Activated CD8-positive, alpha-beta memory T cell treated with anti-CD3 and anti-CD28 coated beads, Interleukin-2, amount 50 U/mL, for 48 hours (primary cell): ENCODE data around the gene PLA2G10.
"Not testable (repeated sequence)": the region's sequence is repeated elsewhere in the genome, so short reads cannot be mapped to it uniquely, and the experiment has no call there.

Experiments
- DNase-seq: peaks from one replicate; pipeline ENCODE4 v3.0.0-alpha.2; 2020

PLA2G10 gene, protein sequence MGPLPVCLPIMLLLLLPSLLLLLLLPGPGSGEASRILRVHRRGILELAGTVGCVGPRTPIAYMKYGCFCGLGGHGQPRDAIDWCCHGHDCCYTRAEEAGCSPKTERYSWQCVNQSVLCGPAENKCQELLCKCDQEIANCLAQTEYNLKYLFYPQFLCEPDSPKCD

DNA sequence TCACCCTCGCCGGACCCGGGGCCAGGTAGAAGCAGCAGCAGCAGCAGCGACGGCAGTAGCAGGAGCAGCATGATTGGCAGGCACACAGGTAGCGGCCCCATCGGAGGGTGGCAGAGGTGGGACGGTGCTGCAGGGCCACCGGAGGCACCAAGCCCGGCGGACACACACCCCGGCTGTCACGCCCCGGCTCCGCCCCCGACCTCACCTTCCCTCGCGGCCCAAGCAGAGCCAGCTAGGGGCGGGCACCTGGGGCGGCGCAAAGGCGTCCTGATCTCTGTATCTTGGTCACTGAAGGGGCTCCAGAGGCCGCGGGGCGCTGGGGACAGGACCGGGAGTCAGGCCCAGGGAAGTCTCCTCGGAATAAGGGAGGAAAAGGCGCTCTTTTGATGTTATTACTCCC lies at the start of gene PLA2G10:
Gene PLA2G10 (minus strand): TSS at position 180 of the 400 bp plus-strand sequence. CDS start 79 bp downstream, at position 101.
- not testable (repeated sequence) for DNase-seq

DNA sequence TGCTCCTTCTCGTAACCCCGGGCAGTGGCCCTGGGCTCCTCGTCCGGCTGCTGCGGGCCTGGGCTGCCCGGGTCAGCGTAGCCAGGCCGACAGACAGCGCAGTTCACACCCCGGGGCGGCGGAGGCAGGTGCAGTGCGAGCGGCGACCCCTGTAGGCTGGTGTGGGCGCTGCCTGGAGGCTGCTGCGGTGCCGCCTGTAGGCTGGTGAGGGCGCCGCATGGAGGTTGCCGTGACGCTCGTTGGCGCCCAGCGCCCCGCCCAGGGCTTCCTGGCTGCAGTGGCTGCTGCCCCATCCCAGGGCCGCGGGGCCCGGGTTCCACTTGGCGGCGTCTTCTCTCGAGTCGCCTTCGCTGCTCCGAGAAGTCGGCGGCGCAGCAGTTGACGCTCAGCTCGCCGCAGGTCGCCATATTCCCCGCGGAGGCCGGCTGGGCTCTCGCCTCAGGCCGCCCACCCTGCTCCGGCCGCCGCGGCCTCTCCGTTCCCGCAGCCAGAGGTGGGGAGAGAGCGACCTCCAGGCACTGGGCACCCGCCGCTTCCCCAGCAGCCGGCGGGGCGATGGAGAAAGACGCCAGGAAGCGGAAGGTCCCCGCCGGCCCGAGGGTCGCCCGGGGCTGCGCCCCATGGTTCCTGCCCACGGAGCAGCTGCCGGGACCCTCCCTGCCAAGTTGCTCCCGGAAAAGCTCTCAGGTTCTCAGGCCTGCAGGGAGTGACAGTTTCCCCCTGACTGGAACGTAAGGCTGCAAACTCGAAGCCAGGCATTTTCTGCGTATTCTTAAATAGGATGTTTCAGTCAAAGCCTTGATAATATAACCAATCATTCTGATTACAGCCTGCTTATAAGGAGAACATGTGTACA lies 48.4 kb upstream of the PLA2G10 start, which contains the start of gene NPIPA2:
Gene NPIPA2 (plus strand): TSS at position 261 of the 856 bp plus-strand sequence. CDS start 5,533 bp downstream, outside the sequence.
- DNase-seq: not testable (repeated sequence)

DNA sequence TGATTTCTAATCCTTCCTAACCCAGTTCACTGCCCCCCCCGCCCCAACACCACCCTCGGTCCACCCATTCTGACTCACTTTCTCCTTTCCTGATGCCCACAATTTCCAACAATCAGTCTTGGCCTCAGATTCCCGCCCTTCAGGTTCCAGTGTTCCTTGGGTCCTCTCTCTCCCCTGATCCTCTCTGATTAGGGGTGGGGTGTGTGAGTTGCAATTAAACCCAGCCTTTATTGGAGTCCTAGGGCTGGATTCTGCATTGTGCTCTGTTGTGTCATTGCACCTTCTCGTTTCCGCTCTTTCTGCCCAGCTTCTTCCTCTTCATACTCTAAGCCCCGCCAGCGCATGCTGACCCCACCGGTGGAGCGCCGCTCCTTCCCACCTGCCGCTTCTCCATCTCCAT lies 47.7 kb upstream of the PLA2G10 start:
- not testable (repeated sequence) for DNase-seq

DNA sequence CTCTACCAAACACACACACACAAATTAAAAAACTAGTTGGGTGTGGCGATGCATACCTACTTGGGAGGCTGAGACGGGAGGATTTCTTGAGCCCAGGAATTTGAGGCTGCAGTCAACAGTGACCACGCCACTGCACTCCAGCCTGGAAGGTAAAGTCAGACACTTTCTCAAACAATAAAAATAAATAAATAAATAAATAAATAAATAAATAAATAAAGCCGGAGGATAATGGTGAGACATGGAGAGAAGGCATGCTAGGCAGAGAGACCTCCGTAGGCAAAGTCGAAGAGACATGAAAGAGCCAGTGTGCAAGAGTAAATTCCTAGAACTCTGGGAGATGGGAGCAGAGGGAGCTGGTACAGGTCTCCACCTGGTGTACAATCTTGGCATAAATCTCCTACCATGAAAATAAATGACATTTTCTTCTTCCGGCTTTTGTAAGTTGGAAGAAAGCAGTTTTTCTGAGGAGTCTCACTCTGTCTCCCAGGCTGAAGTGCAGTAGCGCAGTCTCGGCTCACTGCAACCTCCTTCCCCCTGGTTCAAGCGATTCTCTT lies 46.8 kb upstream of the PLA2G10 start:
- not testable (repeated sequence) for DNase-seq

DNA sequence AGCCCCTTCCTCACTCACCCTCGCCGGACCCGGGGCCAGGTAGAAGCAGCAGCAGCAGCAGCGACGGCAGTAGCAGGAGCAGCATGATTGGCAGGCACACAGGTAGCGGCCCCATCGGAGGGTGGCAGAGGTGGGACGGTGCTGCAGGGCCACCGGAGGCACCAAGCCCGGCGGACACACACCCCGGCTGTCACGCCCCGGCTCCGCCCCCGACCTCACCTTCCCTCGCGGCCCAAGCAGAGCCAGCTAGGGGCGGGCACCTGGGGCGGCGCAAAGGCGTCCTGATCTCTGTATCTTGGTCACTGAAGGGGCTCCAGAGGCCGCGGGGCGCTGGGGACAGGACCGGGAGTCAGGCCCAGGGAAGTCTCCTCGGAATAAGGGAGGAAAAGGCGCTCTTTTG lies 39.1 kb upstream of the PLA2G10 start:
- not testable (repeated sequence) for DNase-seq

DNA sequence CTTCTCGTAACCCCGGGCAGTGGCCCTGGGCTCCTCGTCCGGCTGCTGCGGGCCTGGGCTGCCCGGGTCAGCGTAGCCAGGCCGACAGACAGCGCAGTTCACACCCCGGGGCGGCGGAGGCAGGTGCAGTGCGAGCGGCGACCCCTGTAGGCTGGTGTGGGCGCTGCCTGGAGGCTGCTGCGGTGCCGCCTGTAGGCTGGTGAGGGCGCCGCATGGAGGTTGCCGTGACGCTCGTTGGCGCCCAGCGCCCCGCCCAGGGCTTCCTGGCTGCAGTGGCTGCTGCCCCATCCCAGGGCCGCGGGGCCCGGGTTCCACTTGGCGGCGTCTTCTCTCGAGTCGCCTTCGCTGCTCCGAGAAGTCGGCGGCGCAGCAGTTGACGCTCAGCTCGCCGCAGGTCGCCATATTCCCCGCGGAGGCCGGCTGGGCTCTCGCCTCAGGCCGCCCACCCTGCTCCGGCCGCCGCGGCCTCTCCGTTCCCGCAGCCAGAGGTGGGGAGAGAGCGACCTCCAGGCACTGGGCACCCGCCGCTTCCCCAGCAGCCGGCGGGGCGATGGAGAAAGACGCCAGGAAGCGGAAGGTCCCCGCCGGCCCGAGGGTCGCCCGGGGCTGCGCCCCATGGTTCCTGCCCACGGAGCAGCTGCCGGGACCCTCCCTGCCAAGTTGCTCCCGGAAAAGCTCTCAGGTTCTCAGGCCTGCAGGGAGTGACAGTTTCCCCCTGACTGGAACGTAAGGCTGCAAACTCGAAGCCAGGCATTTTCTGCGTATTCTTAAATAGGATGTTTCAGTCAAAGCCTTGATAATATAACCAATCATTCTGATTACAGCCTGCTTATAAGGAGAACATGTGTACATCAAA lies 9.3 kb upstream of the PLA2G10 start, which contains the start of gene NPIPA3:
Gene NPIPA3 (plus strand): TSS at position 256 of the 856 bp plus-strand sequence. CDS start 5,533 bp downstream, outside the sequence.
- not testable (repeated sequence) for DNase-seq

DNA sequence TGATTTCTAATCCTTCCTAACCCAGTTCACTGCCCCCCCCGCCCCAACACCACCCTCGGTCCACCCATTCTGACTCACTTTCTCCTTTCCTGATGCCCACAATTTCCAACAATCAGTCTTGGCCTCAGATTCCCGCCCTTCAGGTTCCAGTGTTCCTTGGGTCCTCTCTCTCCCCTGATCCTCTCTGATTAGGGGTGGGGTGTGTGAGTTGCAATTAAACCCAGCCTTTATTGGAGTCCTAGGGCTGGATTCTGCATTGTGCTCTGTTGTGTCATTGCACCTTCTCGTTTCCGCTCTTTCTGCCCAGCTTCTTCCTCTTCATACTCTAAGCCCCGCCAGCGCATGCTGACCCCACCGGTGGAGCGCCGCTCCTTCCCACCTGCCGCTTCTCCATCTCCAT lies 8.6 kb upstream of the PLA2G10 start:
- not testable (repeated sequence) for DNase-seq

DNA sequence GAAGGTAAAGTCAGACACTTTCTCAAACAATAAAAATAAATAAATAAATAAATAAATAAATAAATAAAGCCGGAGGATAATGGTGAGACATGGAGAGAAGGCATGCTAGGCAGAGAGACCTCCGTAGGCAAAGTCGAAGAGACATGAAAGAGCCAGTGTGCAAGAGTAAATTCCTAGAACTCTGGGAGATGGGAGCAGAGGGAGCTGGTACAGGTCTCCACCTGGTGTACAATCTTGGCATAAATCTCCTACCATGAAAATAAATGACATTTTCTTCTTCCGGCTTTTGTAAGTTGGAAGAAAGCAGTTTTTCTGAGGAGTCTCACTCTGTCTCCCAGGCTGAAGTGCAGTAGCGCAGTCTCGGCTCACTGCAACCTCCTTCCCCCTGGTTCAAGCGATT lies 7.8 kb upstream of the PLA2G10 start:
- not testable (repeated sequence) for DNase-seq

DNA sequence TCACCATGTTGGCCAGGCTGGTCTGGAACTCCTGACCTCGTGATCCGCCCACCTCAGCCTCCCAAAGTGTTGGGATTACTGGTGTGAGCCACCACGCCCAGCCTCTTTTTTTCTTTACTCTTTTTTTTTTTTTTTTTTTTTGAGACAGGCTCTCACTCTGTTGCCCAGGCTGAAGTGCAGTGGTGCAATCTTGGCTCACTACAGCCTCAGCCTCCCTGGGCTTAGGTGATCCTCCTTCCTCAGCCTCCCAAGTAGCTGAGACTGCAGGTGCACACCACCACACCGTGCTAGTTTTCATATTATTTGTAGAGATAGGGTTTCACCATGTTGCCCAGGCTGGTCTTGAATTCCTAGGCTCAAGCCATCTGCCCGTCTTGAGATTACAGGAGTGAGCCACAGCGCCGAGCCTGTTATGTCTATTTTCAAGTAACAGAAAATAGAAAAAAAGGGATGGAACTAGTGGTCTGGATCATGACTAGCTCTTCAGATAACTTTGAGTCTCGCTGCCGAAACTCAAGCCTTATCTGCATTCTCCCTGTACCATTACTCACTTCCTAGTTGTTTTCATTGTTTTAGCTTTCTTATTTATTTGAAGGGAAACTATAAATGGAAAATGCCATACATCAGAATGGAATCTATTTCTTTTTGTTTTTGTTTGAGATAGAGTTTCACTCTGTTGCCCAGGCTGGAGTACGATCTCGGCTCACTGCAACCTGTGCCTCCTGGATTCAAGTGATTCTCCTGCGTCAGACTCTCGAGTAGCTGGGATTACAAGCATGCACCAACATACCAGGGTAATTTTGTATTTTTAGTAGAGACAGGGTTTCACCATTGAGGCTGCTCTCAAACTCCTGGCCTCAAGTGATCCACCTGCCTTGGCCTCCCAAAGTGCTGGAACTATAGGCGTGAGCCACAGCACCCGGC lies 8.0 kb downstream of the PLA2G10 start:
- DNase-seq: not testable (repeated sequence)

DNA sequence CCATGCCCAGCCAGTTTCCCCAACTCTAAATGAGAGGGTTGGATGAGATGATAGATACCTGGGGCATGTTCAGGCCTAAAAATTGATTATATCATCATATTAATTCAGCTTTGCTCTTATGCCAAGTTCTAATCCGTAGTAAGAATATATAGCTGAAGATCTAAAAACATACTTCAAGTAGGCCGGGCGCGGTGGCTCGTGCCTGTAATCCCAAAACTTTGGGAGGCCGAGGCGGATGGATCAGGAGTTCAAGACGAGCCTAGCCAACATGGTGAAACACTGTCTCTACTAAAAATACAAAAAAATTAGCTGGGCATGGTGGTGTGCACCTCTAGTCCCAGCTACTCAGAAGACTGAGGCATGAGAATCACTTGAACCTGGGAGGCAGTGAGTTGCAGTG lies 12.0 kb downstream of the PLA2G10 start:
- no peak for DNase-seq

DNA sequence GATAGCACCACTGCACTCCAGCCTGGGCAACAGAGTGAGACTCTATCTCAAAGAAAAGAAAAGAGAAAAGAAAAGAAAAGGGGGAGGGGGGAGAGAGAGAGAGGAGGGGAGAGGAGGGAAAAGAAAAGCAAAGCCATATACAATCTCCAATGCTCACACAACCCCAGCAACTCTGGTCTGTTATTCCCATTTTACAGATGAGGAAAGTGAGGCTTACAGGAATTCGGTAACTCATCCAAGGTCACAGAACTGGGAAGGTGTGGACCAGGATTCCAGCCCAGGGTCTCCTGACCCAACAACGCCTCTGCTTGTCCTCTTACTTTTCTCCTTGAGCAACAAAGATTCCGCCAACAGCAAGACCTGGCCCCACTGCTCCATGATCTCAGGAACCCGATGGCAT lies 13.0 kb downstream of the PLA2G10 start:
- no peak for DNase-seq

DNA sequence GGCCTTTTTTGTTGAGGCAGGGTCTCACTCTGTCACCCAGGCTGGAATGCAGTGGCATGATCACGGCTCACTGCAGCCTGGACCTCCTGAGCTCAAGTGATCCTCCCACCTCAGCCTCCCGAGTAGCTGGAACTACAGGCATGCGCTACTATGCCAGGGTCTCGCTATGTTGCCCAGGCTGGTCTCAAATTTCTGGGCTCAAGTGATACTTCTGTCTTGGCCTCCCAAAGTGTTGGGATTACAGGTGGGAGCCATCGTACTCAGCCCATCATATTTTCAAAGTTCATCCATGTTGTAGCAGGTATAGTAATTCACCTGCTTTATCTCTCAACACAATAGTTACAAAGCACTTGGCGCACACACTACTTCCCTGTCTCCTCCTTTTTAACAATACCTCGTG lies 13.7 kb downstream of the PLA2G10 start:
- DNase-seq: not testable (repeated sequence)

DNA sequence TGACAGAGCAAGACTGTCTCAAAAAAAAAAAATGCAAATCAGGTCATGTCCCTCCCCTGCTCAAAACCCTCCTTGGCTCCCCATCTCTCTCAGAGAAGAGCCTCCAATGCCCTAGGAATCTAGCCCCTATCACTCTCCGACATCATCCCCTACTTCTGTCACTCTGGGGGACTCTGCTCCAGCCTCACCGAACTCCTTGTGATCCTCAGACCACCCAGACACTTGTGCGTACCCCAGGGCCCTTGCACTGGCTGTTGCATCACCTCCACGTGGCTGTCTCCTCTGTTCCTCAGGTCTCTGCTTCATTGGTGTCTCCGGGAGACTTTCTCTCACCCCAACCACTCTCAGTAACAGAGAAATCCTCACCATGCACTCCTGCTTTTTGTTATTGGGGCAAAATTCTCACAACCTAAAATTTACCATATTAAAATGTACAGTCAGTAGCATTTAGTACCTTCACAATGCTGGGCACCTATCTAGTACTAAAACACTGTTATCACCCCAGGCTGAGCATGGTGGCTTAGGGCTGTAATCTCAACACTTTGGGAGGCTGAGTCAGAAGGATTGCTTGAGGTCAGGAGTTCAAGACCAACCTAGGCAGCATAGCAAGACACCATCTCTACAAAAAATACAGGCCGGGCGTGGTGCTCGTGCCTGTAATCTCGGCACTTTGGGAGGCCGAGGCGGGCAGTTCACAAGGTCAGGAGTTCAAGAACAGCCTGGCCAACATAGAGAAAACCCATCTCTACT lies 15.2 kb downstream of the PLA2G10 start:
- no peak for DNase-seq

DNA sequence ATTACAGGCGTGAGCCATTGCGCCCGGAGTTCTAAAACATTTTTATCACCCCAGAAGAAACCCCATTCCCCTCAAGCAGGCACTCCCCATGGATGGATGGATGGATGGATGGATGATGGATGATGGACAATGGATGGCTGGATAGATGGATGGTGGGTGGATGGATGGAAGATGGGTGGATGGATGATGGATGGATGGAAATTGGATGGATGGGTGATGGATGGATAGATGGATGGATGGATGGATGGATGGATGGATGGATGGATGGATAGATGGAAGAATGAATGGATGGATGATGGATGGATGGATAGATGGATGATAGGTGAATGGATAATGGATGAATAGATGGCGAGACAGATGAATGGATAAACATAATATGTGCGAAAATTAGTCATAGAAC lies 16.5 kb downstream of the PLA2G10 start:
- DNase-seq: no peak

DNA sequence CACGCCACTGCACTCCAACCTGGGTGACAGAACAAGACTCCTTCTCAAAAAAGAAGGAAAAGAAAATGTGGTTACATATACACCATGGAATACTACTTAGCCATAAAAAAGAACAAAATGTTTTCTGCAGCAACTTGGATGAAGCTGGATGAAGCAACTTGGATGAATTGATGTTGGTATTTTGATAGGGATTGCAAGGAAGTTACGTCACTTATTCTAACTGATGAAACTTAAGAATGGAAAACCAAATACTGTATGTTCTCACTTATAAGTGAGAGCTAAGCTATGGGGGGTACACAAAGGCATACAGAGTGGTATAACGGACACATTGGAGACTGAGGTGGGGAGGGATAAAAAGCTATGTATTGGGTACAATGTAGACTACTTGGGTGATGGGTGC lies 17.5 kb downstream of the PLA2G10 start:
- DNase-seq: no peak

DNA sequence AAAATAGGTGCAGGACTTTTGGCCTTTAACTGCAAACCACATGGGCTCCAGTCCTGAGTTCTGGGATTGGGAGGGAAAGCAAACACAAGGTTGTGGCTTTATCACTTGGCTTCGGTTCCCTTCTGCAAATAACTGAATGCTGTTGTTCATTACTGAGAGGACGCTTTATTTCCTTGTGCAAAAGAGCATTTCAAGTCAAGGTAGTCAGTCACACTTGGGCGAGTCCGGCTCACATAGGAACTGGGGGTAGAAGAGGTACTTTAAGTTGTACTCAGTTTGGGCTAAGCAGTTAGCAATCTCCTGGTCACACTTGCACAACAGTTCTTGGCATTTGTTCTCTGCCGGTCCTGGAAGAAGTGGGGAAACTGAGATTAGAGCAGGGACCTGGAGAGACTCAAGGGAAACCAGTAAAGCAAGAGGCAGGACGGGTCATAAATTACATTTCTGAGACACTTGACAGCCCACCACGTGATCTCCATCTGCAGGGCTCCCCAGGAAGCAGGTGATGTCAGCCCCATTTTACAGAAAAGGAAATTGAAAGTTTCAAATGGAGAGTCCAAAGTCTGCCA lies 21.6 kb downstream of the PLA2G10 start:
- DNase-seq: no peak

DNA sequence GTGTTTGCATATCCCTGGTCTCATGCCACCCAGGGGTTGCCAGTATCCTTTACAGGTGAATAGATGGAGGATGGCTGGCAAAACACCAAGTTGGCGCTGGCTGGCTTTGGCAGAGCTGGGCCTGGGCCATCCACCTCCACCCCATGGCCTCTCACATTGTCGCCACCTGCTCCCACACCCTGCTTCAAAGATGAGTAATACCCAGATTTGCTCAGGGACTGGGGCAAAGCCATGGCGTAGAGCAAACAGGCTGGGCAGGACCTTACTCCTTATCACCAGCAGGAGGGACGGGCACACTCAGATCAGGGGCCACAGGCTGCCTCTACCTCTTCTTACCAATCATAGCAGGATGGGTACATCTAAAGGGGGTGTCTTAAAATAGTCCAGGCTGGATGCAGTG lies 24.3 kb downstream of the PLA2G10 start:
- DNase-seq: no peak

DNA sequence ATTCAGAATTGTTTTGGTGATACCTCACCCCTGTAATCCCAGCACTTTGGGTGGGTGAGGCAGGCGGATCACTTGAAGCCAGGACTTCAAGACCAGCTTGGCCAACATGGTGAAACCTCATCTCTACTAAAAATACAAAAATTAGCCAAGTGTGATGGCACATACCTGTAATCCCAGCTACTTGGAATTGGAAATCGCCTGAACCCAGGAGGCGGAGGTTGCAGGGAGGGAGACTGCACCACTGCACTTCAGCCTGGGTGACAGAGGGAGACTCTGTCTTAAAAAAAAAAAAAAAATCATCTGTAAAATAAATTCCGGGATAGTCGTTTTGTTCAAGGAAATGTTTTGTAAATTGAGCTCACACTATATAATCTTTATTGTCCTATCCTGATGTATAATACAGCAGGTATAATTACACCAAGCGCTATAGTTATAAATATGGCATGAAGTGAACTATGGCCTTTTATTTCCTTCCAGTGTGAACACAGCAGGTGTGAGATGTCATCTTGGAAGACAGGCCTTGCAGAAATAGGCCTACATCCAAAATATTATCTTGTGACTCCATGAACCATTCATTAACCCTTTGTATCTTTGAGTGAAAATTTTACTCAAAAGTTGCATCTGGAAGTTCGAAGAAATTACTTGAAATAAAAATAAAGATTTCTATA lies 25.4 kb downstream of the PLA2G10 start:
- no peak for DNase-seq

DNA sequence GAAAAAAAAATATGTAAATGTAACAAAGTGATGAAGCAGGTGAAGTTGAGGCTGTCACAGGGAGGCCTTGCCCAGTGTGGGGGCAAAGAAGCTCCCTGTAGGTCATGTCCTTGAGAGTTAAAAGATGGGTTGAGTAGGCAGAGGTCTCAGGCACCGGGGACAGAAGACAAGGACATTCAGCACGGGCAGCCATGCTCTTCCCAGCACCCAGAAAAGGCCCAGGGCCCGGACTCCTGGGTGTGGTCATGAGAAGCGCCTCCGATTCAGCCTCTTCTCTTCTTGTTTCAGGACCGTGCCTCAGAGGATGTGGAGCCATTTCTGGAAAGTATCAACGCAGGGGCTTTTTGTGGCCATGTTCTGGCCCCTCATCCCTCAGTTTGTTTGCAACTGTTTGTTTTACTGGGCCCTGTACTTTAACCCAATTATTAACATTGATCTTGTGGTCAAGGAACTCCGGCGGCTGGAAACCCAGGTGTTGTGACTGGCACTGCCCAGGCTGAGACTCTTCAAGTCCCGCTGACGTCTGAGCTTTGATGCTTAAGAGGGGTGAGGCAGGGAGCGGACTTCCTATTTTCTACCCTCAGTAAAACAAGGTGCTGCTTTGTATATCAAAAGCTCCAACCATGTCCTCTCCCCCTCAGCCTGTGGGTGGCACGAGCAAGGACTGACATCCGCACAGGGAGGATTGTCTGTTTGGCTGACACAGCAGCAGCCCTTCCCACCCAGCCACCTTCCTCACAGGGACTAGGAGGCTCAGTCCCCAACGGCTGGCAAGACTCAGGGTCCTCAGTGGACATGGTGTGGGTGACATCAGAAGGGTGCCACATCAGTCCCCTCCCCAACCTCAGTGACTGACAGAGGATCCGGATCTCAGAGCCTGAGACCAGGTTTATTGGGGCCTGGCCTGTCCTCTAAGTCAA lies 26.5 kb downstream of the PLA2G10 start:
- no peak for DNase-seq
